ENCODE data around the gene TPK1. TPM values are rescaled to one million over a fixed set of nuclear protein-coding genes. Genes with fewer than 3 reads are reported as not detected.

TPK1 gene
- total and polyA plus RNA-seq, 2 of the 8 experiments (the other 6 are each of a cell fraction or from before 2014, with no cell fraction given), result 1.9 to 2.7 TPM

- TF ChIP-seq, protein P1, sequence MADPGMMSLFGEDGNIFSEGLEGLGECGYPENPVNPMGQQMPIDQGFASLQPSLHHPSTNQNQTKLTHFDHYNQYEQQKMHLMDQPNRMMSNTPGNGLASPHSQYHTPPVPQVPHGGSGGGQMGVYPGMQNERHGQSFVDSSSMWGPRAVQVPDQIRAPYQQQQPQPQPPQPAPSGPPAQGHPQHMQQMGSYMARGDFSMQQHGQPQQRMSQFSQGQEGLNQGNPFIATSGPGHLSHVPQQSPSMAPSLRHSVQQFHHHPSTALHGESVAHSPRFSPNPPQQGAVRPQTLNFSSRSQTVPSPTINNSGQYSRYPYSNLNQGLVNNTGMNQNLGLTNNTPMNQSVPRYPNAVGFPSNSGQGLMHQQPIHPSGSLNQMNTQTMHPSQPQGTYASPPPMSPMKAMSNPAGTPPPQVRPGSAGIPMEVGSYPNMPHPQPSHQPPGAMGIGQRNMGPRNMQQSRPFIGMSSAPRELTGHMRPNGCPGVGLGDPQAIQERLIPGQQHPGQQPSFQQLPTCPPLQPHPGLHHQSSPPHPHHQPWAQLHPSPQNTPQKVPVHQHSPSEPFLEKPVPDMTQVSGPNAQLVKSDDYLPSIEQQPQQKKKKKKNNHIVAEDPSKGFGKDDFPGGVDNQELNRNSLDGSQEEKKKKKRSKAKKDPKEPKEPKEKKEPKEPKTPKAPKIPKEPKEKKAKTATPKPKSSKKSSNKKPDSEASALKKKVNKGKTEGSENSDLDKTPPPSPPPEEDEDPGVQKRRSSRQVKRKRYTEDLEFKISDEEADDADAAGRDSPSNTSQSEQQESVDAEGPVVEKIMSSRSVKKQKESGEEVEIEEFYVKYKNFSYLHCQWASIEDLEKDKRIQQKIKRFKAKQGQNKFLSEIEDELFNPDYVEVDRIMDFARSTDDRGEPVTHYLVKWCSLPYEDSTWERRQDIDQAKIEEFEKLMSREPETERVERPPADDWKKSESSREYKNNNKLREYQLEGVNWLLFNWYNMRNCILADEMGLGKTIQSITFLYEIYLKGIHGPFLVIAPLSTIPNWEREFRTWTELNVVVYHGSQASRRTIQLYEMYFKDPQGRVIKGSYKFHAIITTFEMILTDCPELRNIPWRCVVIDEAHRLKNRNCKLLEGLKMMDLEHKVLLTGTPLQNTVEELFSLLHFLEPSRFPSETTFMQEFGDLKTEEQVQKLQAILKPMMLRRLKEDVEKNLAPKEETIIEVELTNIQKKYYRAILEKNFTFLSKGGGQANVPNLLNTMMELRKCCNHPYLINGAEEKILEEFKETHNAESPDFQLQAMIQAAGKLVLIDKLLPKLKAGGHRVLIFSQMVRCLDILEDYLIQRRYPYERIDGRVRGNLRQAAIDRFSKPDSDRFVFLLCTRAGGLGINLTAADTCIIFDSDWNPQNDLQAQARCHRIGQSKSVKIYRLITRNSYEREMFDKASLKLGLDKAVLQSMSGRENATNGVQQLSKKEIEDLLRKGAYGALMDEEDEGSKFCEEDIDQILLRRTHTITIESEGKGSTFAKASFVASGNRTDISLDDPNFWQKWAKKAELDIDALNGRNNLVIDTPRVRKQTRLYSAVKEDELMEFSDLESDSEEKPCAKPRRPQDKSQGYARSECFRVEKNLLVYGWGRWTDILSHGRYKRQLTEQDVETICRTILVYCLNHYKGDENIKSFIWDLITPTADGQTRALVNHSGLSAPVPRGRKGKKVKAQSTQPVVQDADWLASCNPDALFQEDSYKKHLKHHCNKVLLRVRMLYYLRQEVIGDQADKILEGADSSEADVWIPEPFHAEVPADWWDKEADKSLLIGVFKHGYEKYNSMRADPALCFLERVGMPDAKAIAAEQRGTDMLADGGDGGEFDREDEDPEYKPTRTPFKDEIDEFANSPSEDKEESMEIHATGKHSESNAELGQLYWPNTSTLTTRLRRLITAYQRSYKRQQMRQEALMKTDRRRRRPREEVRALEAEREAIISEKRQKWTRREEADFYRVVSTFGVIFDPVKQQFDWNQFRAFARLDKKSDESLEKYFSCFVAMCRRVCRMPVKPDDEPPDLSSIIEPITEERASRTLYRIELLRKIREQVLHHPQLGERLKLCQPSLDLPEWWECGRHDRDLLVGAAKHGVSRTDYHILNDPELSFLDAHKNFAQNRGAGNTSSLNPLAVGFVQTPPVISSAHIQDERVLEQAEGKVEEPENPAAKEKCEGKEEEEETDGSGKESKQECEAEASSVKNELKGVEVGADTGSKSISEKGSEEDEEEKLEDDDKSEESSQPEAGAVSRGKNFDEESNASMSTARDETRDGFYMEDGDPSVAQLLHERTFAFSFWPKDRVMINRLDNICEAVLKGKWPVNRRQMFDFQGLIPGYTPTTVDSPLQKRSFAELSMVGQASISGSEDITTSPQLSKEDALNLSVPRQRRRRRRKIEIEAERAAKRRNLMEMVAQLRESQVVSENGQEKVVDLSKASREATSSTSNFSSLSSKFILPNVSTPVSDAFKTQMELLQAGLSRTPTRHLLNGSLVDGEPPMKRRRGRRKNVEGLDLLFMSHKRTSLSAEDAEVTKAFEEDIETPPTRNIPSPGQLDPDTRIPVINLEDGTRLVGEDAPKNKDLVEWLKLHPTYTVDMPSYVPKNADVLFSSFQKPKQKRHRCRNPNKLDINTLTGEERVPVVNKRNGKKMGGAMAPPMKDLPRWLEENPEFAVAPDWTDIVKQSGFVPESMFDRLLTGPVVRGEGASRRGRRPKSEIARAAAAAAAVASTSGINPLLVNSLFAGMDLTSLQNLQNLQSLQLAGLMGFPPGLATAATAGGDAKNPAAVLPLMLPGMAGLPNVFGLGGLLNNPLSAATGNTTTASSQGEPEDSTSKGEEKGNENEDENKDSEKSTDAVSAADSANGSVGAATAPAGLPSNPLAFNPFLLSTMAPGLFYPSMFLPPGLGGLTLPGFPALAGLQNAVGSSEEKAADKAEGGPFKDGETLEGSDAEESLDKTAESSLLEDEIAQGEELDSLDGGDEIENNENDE (IDR thresholded peaks at IDR 0.05; ENCODE audit: insufficient replicate concordance, low read length), result no peak
- TF ChIP-seq FOSL1 (IDR thresholded peaks at IDR 0.05; ENCODE audit: insufficient read depth, low read depth, low read length), result no peak
These were observed 21.6 kb downstream of the TPK1 start (continued) for GRCh38 chr7:144814299-144814698.

Data from H1 (cell line).